ENCODE measurements around the gene HCRTR1. TPM values are rescaled to one million over a fixed set of nuclear protein-coding genes. Genes with fewer than 3 reads are reported as not detected.

HCRTR1 gene
- total and polyA plus RNA-seq, 5 donors from 2014 or later: not detected

- H3K27ac Mint-ChIP-seq: peak overlapping the region in 1 of 3 donors; percentile 21
- Histone ChIP-seq H3K27ac (ENCODE audit: insufficient read depth, low read length, poor library complexity, severe bottlenecking) (no peak overlapping the region), H3K27me3 (ENCODE audit: control insufficient read depth, insufficient read depth, low read length) (no peaks in the 10 kb centered on the region), H3K4me1 (ENCODE audit: control insufficient read depth, insufficient read depth, low read length, poor library complexity, severe bottlenecking) (peaks cover 27% of the 10 kb centered on the region), H3K36me3 (ENCODE audit: control insufficient read depth, insufficient read depth, low read length) (peaks cover 11% of the 10 kb centered on the region), H3K4me3 (ENCODE audit: low read depth, low read length) (no peak overlapping the region), H3K9me3 (ENCODE audit: control insufficient read depth in 2 of 2, low read length in 2 of 2) (no peaks in the 10 kb centered on the region)
- ATAC-seq (ENCODE audit: low read depth in 2 of 2) (no peak), DNase-seq (no peak)
- H3K36me3 Mint-ChIP-seq: no peaks in the 10 kb centered on the region
- H3K9me3 Mint-ChIP-seq: peaks cover 0 to 8% (median 0%) of the 10 kb centered on the region in 7 donors
- H3K4me1 Mint-ChIP-seq: peaks cover 20 to 51% (median 37%) of the 10 kb centered on the region in 4 donors
- no peak overlapping the region for H3K4me3 Mint-ChIP-seq
- H3K27me3 Mint-ChIP-seq: peaks cover 8% of the 10 kb centered on the region
Measured at GRCh38 chr1:31642366-31642765, 24.9 kb downstream of the HCRTR1 start.

- H3K27ac ChIP-seq (ENCODE audit: insufficient read depth, low read length, poor library complexity, severe bottlenecking): no peak overlapping the region
- H3K4me1 ChIP-seq (ENCODE audit: control insufficient read depth, insufficient read depth, low read length, poor library complexity, severe bottlenecking): peaks cover 24% of the 10 kb centered on the region
- H3K9me3 ChIP-seq (ENCODE audit: control insufficient read depth in 2 of 2, low read length in 2 of 2): no peaks in the 10 kb centered on the region
- Mint-ChIP-seq H3K27ac (no peak overlapping the region), H3K4me1 (peaks cover 17 to 48% (median 32%) of the 10 kb centered on the region in 4 donors), H3K9me3 (peaks cover 0 to 9% (median 0%) of the 10 kb centered on the region in 7 donors), H3K27me3 (peaks cover 8% of the 10 kb centered on the region), H3K36me3 (no peaks in the 10 kb centered on the region), H3K4me3 (peak overlapping the region in 3 of 4 donors; percentile 24 to 98 (median 97))
- no peak for DNase-seq
- peaks cover 11% of the 10 kb centered on the region for H3K36me3 ChIP-seq (ENCODE audit: control insufficient read depth, insufficient read depth, low read length)
- H3K4me3 ChIP-seq (ENCODE audit: low read depth, low read length): no peak overlapping the region
- H3K27me3 ChIP-seq (ENCODE audit: control insufficient read depth, insufficient read depth, low read length): no peaks in the 10 kb centered on the region
- no peak for ATAC-seq (ENCODE audit: low read depth in 2 of 2)
Measured at GRCh38 chr1:31642897-31643296, 25.4 kb downstream of the HCRTR1 start.

- Mint-ChIP-seq H3K27me3 (peaks cover 8% of the 10 kb centered on the region), H3K9me3 (peaks cover 0 to 9% (median 0%) of the 10 kb centered on the region in 7 donors), H3K4me1 (peaks cover 10 to 46% (median 28%) of the 10 kb centered on the region in 4 donors), H3K27ac (peak overlapping the region; percentile 100), H3K36me3 (no peaks in the 10 kb centered on the region), H3K4me3 (peak overlapping the region; percentile 97 to 99 (median 98))
- H3K4me3 ChIP-seq (ENCODE audit: low read depth, low read length): peak overlapping the region; percentile 94
- no peaks in the 10 kb centered on the region for H3K9me3 ChIP-seq (ENCODE audit: control insufficient read depth in 2 of 2, low read length in 2 of 2)
- peaks cover 21% of the 10 kb centered on the region for H3K4me1 ChIP-seq (ENCODE audit: control insufficient read depth, insufficient read depth, low read length, poor library complexity, severe bottlenecking)
- ATAC-seq (ENCODE audit: low read depth in 2 of 2) (peak; percentile 29 to 33), DNase-seq (no peak)
- H3K36me3 ChIP-seq (ENCODE audit: control insufficient read depth, insufficient read depth, low read length): peaks cover 8% of the 10 kb centered on the region
- peak overlapping the region; percentile 99 for H3K27ac ChIP-seq (ENCODE audit: insufficient read depth, low read length, poor library complexity, severe bottlenecking)
- no peaks in the 10 kb centered on the region for H3K27me3 ChIP-seq (ENCODE audit: control insufficient read depth, insufficient read depth, low read length)
Measured at GRCh38 chr1:31643976-31644559, 26.6 kb downstream of the HCRTR1 start.

- H3K27ac Mint-ChIP-seq: peak within 1 kb of the TSS; percentile 100
- peak within 1 kb of the TSS; percentile 97 to 99 (median 98) for H3K4me3 Mint-ChIP-seq
- DNase-seq: peak; percentile 99 to 100 (median 99)
- peaks cover 21% of the 10 kb centered on the region for H3K4me1 ChIP-seq (ENCODE audit: control insufficient read depth, insufficient read depth, low read length, poor library complexity, severe bottlenecking)
- no peaks in the 10 kb centered on the region for H3K36me3 Mint-ChIP-seq
- H3K27me3 Mint-ChIP-seq: peaks cover 8% of the 10 kb centered on the region
- peak within 1 kb of the TSS; percentile 99 for H3K27ac ChIP-seq (ENCODE audit: insufficient read depth, low read length, poor library complexity, severe bottlenecking)
- peaks cover 10 to 46% (median 28%) of the 10 kb centered on the region in 4 donors for H3K4me1 Mint-ChIP-seq
- peaks cover 0 to 9% (median 0%) of the 10 kb centered on the region in 7 donors for H3K9me3 Mint-ChIP-seq
- peak; percentile 92 for ATAC-seq (ENCODE audit: low read depth in 2 of 2)
- no peaks in the 10 kb centered on the region for H3K9me3 ChIP-seq (ENCODE audit: control insufficient read depth in 2 of 2, low read length in 2 of 2)
- H3K4me3 ChIP-seq (ENCODE audit: low read depth, low read length): peak within 1 kb of the TSS; percentile 94
- no peaks in the 10 kb centered on the region for H3K27me3 ChIP-seq (ENCODE audit: control insufficient read depth, insufficient read depth, low read length)
- peaks cover 7% of the 10 kb centered on the region for H3K36me3 ChIP-seq (ENCODE audit: control insufficient read depth, insufficient read depth, low read length)
Measured at GRCh38 chr1:31644560-31645273, 27.2 kb downstream of the HCRTR1 start, which contains the start of gene PEF1. PEF1 (minus strand) TSS chr1:31644876; CDS start chr1:31644864, 12 bp downstream.

GRCh38 chr1:31645274-31645568, 27.7 kb downstream of the HCRTR1 start:
- Histone ChIP-seq H3K36me3 (ENCODE audit: control insufficient read depth, insufficient read depth, low read length) (peaks cover 7% of the 10 kb centered on the region), H3K4me1 (ENCODE audit: control insufficient read depth, insufficient read depth, low read length, poor library complexity, severe bottlenecking) (peaks cover 21% of the 10 kb centered on the region), H3K4me3 (ENCODE audit: low read depth, low read length) (peak overlapping the region; percentile 94), H3K27me3 (ENCODE audit: control insufficient read depth, insufficient read depth, low read length) (no peaks in the 10 kb centered on the region), H3K9me3 (ENCODE audit: control insufficient read depth in 2 of 2, low read length in 2 of 2) (no peaks in the 10 kb centered on the region), H3K27ac (ENCODE audit: insufficient read depth, low read length, poor library complexity, severe bottlenecking) (peak overlapping the region; percentile 99)
- H3K36me3 Mint-ChIP-seq: no peaks in the 10 kb centered on the region
- peaks cover 8% of the 10 kb centered on the region for H3K27me3 Mint-ChIP-seq
- H3K4me3 Mint-ChIP-seq: peak overlapping the region; percentile 97 to 99 (median 98)
- peaks cover 0 to 9% (median 0%) of the 10 kb centered on the region in 7 donors for H3K9me3 Mint-ChIP-seq
- peak overlapping the region; percentile 100 for H3K27ac Mint-ChIP-seq
- DNase-seq (no peak), ATAC-seq (ENCODE audit: low read depth in 2 of 2) (no peak)
- peaks cover 10 to 46% (median 28%) of the 10 kb centered on the region in 4 donors for H3K4me1 Mint-ChIP-seq

GRCh38 chr1:31646259-31646960, 28.9 kb downstream of the HCRTR1 start:
- H3K4me1 ChIP-seq (ENCODE audit: control insufficient read depth, insufficient read depth, low read length, poor library complexity, severe bottlenecking): peaks cover 21% of the 10 kb centered on the region
- H3K27me3 ChIP-seq (ENCODE audit: control insufficient read depth, insufficient read depth, low read length): no peaks in the 10 kb centered on the region
- H3K4me1 Mint-ChIP-seq: peaks cover 10 to 46% (median 28%) of the 10 kb centered on the region in 4 donors
- H3K9me3 Mint-ChIP-seq: peaks cover 0 to 9% (median 0%) of the 10 kb centered on the region in 7 donors
- H3K4me3 Mint-ChIP-seq: peak overlapping the region; percentile 24 to 99 (median 98)
- H3K36me3 Mint-ChIP-seq: no peaks in the 10 kb centered on the region
- no peak for DNase-seq
- peaks cover 8% of the 10 kb centered on the region for H3K27me3 Mint-ChIP-seq
- H3K36me3 ChIP-seq (ENCODE audit: control insufficient read depth, insufficient read depth, low read length): peaks cover 2% of the 10 kb centered on the region
- H3K4me3 ChIP-seq (ENCODE audit: low read depth, low read length): no peak overlapping the region
- no peak overlapping the region for H3K27ac ChIP-seq (ENCODE audit: insufficient read depth, low read length, poor library complexity, severe bottlenecking)
- peak overlapping the region; percentile 79 to 100 (median 87) for H3K27ac Mint-ChIP-seq
- ATAC-seq (ENCODE audit: low read depth in 2 of 2): no peak
- H3K9me3 ChIP-seq (ENCODE audit: control insufficient read depth in 2 of 2, low read length in 2 of 2): no peaks in the 10 kb centered on the region

GRCh38 chr1:31647106-31647505, 29.6 kb downstream of the HCRTR1 start:
- H3K36me3 Mint-ChIP-seq: no peaks in the 10 kb centered on the region

More at GRCh38 chr1:31647106-31647505, 29.6 kb downstream of the HCRTR1 start:
- Histone ChIP-seq H3K9me3 (ENCODE audit: control insufficient read depth in 2 of 2, low read length in 2 of 2) (no peaks in the 10 kb centered on the region), H3K36me3 (ENCODE audit: control insufficient read depth, insufficient read depth, low read length) (no peaks in the 10 kb centered on the region), H3K27me3 (ENCODE audit: control insufficient read depth, insufficient read depth, low read length) (no peaks in the 10 kb centered on the region), H3K4me3 (ENCODE audit: low read depth, low read length) (no peak overlapping the region), H3K4me1 (ENCODE audit: control insufficient read depth, insufficient read depth, low read length, poor library complexity, severe bottlenecking) (peaks cover 21% of the 10 kb centered on the region), H3K27ac (ENCODE audit: insufficient read depth, low read length, poor library complexity, severe bottlenecking) (no peak overlapping the region)
- Mint-ChIP-seq H3K27ac (peak overlapping the region; percentile 79 to 100 (median 87)), H3K4me1 (peaks cover 10 to 46% (median 28%) of the 10 kb centered on the region in 4 donors), H3K9me3 (peaks cover 0 to 9% (median 0%) of the 10 kb centered on the region in 7 donors), H3K4me3 (peak overlapping the region; percentile 30 to 98 (median 58)), H3K27me3 (peaks cover 8% of the 10 kb centered on the region)
- no peak for DNase-seq
- no peak for ATAC-seq (ENCODE audit: low read depth in 2 of 2)

Data from CD4-positive, CD25-positive, alpha-beta regulatory T cell (primary cell).